GM18873 (cell line): ENCODE results near the gene SLC35B2.

Experiments used
- ATAC-seq: cut with Tn5 transposase; IDR thresholded peaks from one replicate; pipeline ENCODE4 v1.9.1; 2021; ENCODE audit warnings: mild to moderate bottlenecking, moderate library complexity, moderate number of reproducible peaks; ENCODE audit not compliant: unreplicated experiment, low FRiP score

The SLC35B2 gene

GRCh38 chr6:44255105-44255808, 2.1 kb downstream of the SLC35B2 start:
- no peak for ATAC-seq

- no peak for ATAC-seq
Observed at GRCh38 chr6:44254191-44255104, 2.9 kb downstream of the SLC35B2 start.

- ATAC-seq, result no peak
Observed at GRCh38 chr6:44253307-44254101, 3.8 kb downstream of the SLC35B2 start.

- ATAC-seq, result no peak
Observed at GRCh38 chr6:44251576-44252524, 5.5 kb downstream of the SLC35B2 start.

GRCh38 chr6:44250718-44251123, 6.6 kb downstream of the SLC35B2 start:
- no peak for ATAC-seq

GRCh38 chr6:44250067-44250717, 7.1 kb downstream of the SLC35B2 start:
- ATAC-seq, result no peak

GRCh38 chr6:44249082-44249748, 8.1 kb downstream of the SLC35B2 start:
- ATAC-seq, result no peak

- ATAC-seq, result no peak
Observed at GRCh38 chr6:44248579-44248978, 8.7 kb downstream of the SLC35B2 start.

- peak; percentile 17 for ATAC-seq
Observed at GRCh38 chr6:44247338-44248302, 9.7 kb downstream of the SLC35B2 start.

GRCh38 chr6:44246663-44247337, 10.5 kb downstream of the SLC35B2 start, which contains the start of gene HSP90AB1:
TSS of gene HSP90AB1 (plus strand) at chr6:44247101. CDS start at chr6:44248630, 1,529 bp downstream.
- ATAC-seq, result peak; percentile 59

GRCh38 chr6:44245912-44246662, 11.2 kb downstream of the SLC35B2 start:
- ATAC-seq, result peak; percentile 38

- ATAC-seq, result no peak
Observed at GRCh38 chr6:44245391-44245911, 11.9 kb downstream of the SLC35B2 start.

GRCh38 chr6:44243345-44243744, 14.0 kb downstream of the SLC35B2 start:
- no peak for ATAC-seq

- no peak for ATAC-seq
Observed at GRCh38 chr6:44238687-44239350, 18.5 kb downstream of the SLC35B2 start.

- no peak for ATAC-seq
Observed at GRCh38 chr6:44237813-44238433, 19.4 kb downstream of the SLC35B2 start.
